Uterus (tissue), 2 donors: ENCODE results near the gene STBD1.

Experiments
- POLR2A ChIP-seq, 2 donors: fragments of 450-650 bp; IDR thresholded peaks; one replicate each; pipeline ENCODE4 v1.6.1; 2016; ENCODE audit warnings: antibody characterized with exemption in 2 of 2, mild to moderate bottlenecking in 1 of 2, moderate library complexity in 1 of 2
- TF ChIP-seq, protein P1 (sequence below), 4 experiments: fragments of 200-600 bp in 2 of 4; fragments of 450-650 bp in 2 of 4; sonication (generic) in 2 of 4; IDR thresholded peaks; one replicate each; pipeline ENCODE4 v1.5.1; 2016 to 2019; ENCODE audit warnings: antibody characterized with exemption in 4 of 4, mild to moderate bottlenecking in 2 of 4, moderate library complexity in 1 of 4

- TF ChIP-seq, protein P1, sequence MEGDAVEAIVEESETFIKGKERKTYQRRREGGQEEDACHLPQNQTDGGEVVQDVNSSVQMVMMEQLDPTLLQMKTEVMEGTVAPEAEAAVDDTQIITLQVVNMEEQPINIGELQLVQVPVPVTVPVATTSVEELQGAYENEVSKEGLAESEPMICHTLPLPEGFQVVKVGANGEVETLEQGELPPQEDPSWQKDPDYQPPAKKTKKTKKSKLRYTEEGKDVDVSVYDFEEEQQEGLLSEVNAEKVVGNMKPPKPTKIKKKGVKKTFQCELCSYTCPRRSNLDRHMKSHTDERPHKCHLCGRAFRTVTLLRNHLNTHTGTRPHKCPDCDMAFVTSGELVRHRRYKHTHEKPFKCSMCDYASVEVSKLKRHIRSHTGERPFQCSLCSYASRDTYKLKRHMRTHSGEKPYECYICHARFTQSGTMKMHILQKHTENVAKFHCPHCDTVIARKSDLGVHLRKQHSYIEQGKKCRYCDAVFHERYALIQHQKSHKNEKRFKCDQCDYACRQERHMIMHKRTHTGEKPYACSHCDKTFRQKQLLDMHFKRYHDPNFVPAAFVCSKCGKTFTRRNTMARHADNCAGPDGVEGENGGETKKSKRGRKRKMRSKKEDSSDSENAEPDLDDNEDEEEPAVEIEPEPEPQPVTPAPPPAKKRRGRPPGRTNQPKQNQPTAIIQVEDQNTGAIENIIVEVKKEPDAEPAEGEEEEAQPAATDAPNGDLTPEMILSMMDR (IDR thresholded peaks at IDR 0.05) = no peak
- TF ChIP-seq POLR2A (IDR thresholded peaks at IDR 0.05) = no peak
These were observed 8.3 kb upstream of the STBD1 start for GRCh38 chr4:76298227-76298626.
